HepG2 (cell line): ENCODE data around the gene BPIFA1. TPM values are rescaled to one million over a fixed set of nuclear protein-coding genes. Genes with fewer than 3 reads are reported as not detected.

ENCODE experiments used
- AKNA ChIP-seq: sonication (generic); formaldehyde crosslinking; IDR thresholded peaks from 2 replicates; pipeline ENCODE4 v1.4.0; 2020; ENCODE audit warnings: missing genetic modification reagents, borderline replicate concordance
- CREM ChIP-seq, 2 experiments: sonication (generic) in 1 of 2; formaldehyde crosslinking in 1 of 2; IDR thresholded peaks; 2 replicates each; pipeline versions ENCODE4 v1.4.0 to v1.6.1; 2016 to 2020; ENCODE audit warnings: antibody characterized with exemption in 1 of 2, mild to moderate bottlenecking in 1 of 2, missing genetic modification reagents in 1 of 2
- GTF3A ChIP-seq: sonication (generic); formaldehyde crosslinking; conservative IDR thresholded peaks from 2 replicates; pipeline ENCODE4 v1.4.0; 2020; ENCODE audit warnings: mild to moderate bottlenecking, missing genetic modification reagents
- MEIS2 ChIP-seq: sonication (generic); formaldehyde crosslinking; IDR thresholded peaks from 2 replicates; pipeline ENCODE4 v1.9.0; 2021; ENCODE audit warnings: mild to moderate bottlenecking, missing genetic modification reagents
- THYN1 ChIP-seq: sonication (generic); formaldehyde crosslinking; IDR thresholded peaks from 2 replicates; pipeline ENCODE4 v1.8.1; 2023; ENCODE audit warnings: low read depth, mild to moderate bottlenecking, moderate library complexity, missing genetic modification reagents, borderline replicate concordance
- UBTF ChIP-seq: sonication (generic); formaldehyde crosslinking; IDR thresholded peaks from 2 replicates; pipeline ENCODE4 v1.4.0; 2020; ENCODE audit warnings: mild to moderate bottlenecking, missing genetic modification reagents
- ZBTB1 ChIP-seq: sonication (generic); formaldehyde crosslinking; IDR thresholded peaks from 2 replicates; pipeline ENCODE4 v1.4.0; 2020; ENCODE audit warnings: missing genetic modification reagents, borderline replicate concordance
- ZFP36L1 ChIP-seq: sonication (generic); formaldehyde crosslinking; IDR thresholded peaks from 2 replicates; pipeline ENCODE4 v1.8.0; 2022; ENCODE audit warnings: mild to moderate bottlenecking, missing genetic modification reagents, moderate library complexity
- ZNF343 ChIP-seq: sonication (generic); formaldehyde crosslinking; IDR thresholded peaks from 2 replicates; pipeline ENCODE4 v1.4.0; 2020; ENCODE audit warnings: mild to moderate bottlenecking, missing genetic modification reagents
- ZNF546 ChIP-seq: sonication (generic); formaldehyde crosslinking; conservative IDR thresholded peaks from 2 replicates; pipeline ENCODE4 v1.8.1; 2023; ENCODE audit warnings: mild to moderate bottlenecking, missing genetic modification reagents
- ZNF556 ChIP-seq: sonication (generic); formaldehyde crosslinking; IDR thresholded peaks from 2 replicates; pipeline ENCODE4 v1.4.0; 2020; ENCODE audit warnings: mild to moderate bottlenecking, missing genetic modification reagents, borderline replicate concordance
- ZNF572 ChIP-seq: sonication (generic); formaldehyde crosslinking; IDR thresholded peaks from 2 replicates; pipeline ENCODE4 v1.5.1; 2020; ENCODE audit warnings: mild to moderate bottlenecking, missing genetic modification reagents
- ZNF7 ChIP-seq: IDR thresholded peaks from 2 replicates; pipeline ENCODE4 v1.6.1; 2016; ENCODE audit warnings: missing biosample characterization, missing genetic modification reagents
- ZNF83 ChIP-seq: sonication (generic); formaldehyde crosslinking; IDR thresholded peaks from 2 replicates; pipeline ENCODE4 v1.4.0; 2020; ENCODE audit warnings: missing genetic modification reagents, mild to moderate bottlenecking, borderline replicate concordance
- ZNF841 ChIP-seq: sonication (generic); formaldehyde crosslinking; IDR thresholded peaks from 2 replicates; pipeline ENCODE4 v1.8.1; 2023; ENCODE audit warnings: missing genetic modification reagents, borderline replicate concordance
- polyA plus RNA-seq, 8 experiments: library from polyadenylated mRNA; depleted of rRNA in 3 of 8; stranded (reverse) in 7 of 8; unstranded in 1 of 8; fragments of >200 nt; fragmentation: Illumina TruSeq in 4 of 8; extraction: Trizol in 4 of 8; gene quantifications; 2 replicates each; pipeline versions ENCODE4 v1.2.1 to v1.2.3, GENCODE V29; 2011 to 2016; ENCODE audit warnings: low read depth in 4 of 8, missing spikeins in 1 of 8, mixed read lengths in 1 of 8; ENCODE audit not compliant: insufficient read depth in 1 of 8
- total RNA-seq, 5 experiments: library from RNA; depleted of rRNA; stranded (reverse); fragments of >200 nt; fragmentation: Illumina TruSeq; extraction: Trizol; gene quantifications; 2 replicates each; pipeline ENCODE4 v1.2.3, GENCODE V29; 2016; ENCODE audit warnings: low read depth in 1 of 5
- TF ChIP-seq, protein P1 (sequence below): sonication (generic); formaldehyde crosslinking; IDR thresholded peaks from 2 replicates; pipeline ENCODE4 v1.5.0; 2020; ENCODE audit warnings: mild to moderate bottlenecking, missing genetic modification reagents
- TF ChIP-seq, protein P2 (sequence below): sonication (generic); formaldehyde crosslinking; IDR thresholded peaks from 2 replicates; pipeline ENCODE4 v1.4.0; 2020; ENCODE audit warnings: missing genetic modification reagents, borderline replicate concordance

The BPIFA1 gene
- total and polyA plus RNA-seq, 2 of the 13 experiments (the other 11 are each of a cell fraction or from before 2014, with no cell fraction given): not detected

- no peak for TF ChIP-seq AKNA (CRISPR knock-in tag)
- 0 out of 2 replicates have a peak, but pooled peaks have one; percentile 67 for TF ChIP-seq ZNF83 (CRISPR knock-in tag)
- TF ChIP-seq CREM (IDR thresholded peaks at IDR 0.05): no peak
- TF ChIP-seq CREM (CRISPR knock-in tag; IDR thresholded peaks at IDR 0.05): no peak
- no peak for TF ChIP-seq ZNF841 (CRISPR knock-in tag)
- 0 out of 2 replicates have a peak, but pooled peaks have one; percentile 51 for TF ChIP-seq THYN1 (CRISPR knock-in tag)
- no peak for TF ChIP-seq GTF3A (CRISPR knock-in tag)
- TF ChIP-seq ZNF343: no peak
- no peak for TF ChIP-seq ZNF7 (CRISPR knock-in tag)
- TF ChIP-seq MEIS2 (CRISPR knock-in tag): no peak
- TF ChIP-seq, protein P1, sequence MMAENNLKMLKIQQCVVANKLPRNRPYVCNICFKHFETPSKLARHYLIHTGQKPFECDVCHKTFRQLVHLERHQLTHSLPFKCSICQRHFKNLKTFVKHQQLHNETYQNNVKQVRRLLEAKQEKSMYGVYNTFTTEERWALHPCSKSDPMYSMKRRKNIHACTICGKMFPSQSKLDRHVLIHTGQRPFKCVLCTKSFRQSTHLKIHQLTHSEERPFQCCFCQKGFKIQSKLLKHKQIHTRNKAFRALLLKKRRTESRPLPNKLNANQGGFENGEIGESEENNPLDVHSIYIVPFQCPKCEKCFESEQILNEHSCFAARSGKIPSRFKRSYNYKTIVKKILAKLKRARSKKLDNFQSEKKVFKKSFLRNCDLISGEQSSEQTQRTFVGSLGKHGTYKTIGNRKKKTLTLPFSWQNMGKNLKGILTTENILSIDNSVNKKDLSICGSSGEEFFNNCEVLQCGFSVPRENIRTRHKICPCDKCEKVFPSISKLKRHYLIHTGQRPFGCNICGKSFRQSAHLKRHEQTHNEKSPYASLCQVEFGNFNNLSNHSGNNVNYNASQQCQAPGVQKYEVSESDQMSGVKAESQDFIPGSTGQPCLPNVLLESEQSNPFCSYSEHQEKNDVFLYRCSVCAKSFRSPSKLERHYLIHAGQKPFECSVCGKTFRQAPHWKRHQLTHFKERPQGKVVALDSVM (CRISPR knock-in tag): no peak
- TF ChIP-seq, protein P2, sequence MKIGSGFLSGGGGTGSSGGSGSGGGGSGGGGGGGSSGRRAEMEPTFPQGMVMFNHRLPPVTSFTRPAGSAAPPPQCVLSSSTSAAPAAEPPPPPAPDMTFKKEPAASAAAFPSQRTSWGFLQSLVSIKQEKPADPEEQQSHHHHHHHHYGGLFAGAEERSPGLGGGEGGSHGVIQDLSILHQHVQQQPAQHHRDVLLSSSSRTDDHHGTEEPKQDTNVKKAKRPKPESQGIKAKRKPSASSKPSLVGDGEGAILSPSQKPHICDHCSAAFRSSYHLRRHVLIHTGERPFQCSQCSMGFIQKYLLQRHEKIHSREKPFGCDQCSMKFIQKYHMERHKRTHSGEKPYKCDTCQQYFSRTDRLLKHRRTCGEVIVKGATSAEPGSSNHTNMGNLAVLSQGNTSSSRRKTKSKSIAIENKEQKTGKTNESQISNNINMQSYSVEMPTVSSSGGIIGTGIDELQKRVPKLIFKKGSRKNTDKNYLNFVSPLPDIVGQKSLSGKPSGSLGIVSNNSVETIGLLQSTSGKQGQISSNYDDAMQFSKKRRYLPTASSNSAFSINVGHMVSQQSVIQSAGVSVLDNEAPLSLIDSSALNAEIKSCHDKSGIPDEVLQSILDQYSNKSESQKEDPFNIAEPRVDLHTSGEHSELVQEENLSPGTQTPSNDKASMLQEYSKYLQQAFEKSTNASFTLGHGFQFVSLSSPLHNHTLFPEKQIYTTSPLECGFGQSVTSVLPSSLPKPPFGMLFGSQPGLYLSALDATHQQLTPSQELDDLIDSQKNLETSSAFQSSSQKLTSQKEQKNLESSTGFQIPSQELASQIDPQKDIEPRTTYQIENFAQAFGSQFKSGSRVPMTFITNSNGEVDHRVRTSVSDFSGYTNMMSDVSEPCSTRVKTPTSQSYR (CRISPR knock-in tag): peak; percentile 36; the same call in 1 of the 2 replicates
- TF ChIP-seq ZNF546: no peak
- no peak for TF ChIP-seq ZFP36L1 (CRISPR knock-in tag)
- no peak for TF ChIP-seq ZBTB1
- no peak for TF ChIP-seq ZNF572 (CRISPR knock-in tag)
- TF ChIP-seq UBTF (CRISPR knock-in tag): no peak
- no peak for TF ChIP-seq ZNF556 (CRISPR knock-in tag)
Observed at GRCh38 chr20:33281550-33282146, 45.9 kb downstream of the BPIFA1 start (continued).
